ENCODE measurements around the gene PRTFDC1.

The PRTFDC1 gene

GRCh38 chr10:24950439-24950838, 2.0 kb downstream of the PRTFDC1 start:
- no peak overlapping the region for H3K4me3 ChIP-seq (ENCODE audit: low read length)
- no peaks in the 10 kb centered on the region for H4K20me1 ChIP-seq (ENCODE audit: insufficient read depth, low read length)
- H3K4me2 ChIP-seq (ENCODE audit: low read depth, low read length): no peak overlapping the region
- no peaks in the 10 kb centered on the region for H3K9me3 ChIP-seq (replicated peaks; ENCODE audit: insufficient read depth, low read length)
- no peaks in the 10 kb centered on the region for H3F3A ChIP-seq (ENCODE audit: insufficient read depth, low read length)
- H3K9me2 ChIP-seq (replicated peaks; ENCODE audit: insufficient read depth, low read length): no peaks in the 10 kb centered on the region
- no peaks in the 10 kb centered on the region for H3K36me3 ChIP-seq (replicated peaks; ENCODE audit: insufficient read depth, low read length)
- DNase-seq: no peak
- no peaks in the 10 kb centered on the region for H3K27me3 ChIP-seq (replicated peaks; ENCODE audit: insufficient read depth, low read length)
- no peaks in the 10 kb centered on the region for H3K79me2 ChIP-seq (ENCODE audit: low read length)
- no peak overlapping the region for H2AFZ ChIP-seq (ENCODE audit: low read length)
- H3K4me1 ChIP-seq (ENCODE audit: low read length): no peaks in the 10 kb centered on the region
- H3K27ac ChIP-seq (ENCODE audit: low read length): no peak overlapping the region
- TF ChIP-seq CTCF (IDR thresholded peaks at IDR 0.05; ENCODE audit: low read length): no peak
- no peak for TF ChIP-seq EZH2phosphoT487 (IDR thresholded peaks at IDR 0.05; ENCODE audit: low read length)
- TF ChIP-seq EZH2 (optimal IDR thresholded peaks at IDR 0.05; ENCODE audit: low read depth, low read length): no peak
- no peak overlapping the region for H3K9ac ChIP-seq (ENCODE audit: low read length)

GRCh38 chr10:24949616-24950015, 2.8 kb downstream of the PRTFDC1 start:
- H3F3A ChIP-seq (ENCODE audit: insufficient read depth, low read length): no peaks in the 10 kb centered on the region
- H3K4me3 ChIP-seq (ENCODE audit: low read length): no peak overlapping the region
- no peak overlapping the region for H3K4me2 ChIP-seq (ENCODE audit: low read depth, low read length)
- no peaks in the 10 kb centered on the region for H3K79me2 ChIP-seq (ENCODE audit: low read length)
- H3K27ac ChIP-seq (ENCODE audit: low read length): no peak overlapping the region
- H3K9me2 ChIP-seq (replicated peaks; ENCODE audit: insufficient read depth, low read length): no peaks in the 10 kb centered on the region
- no peak overlapping the region for H2AFZ ChIP-seq (ENCODE audit: low read length)
- TF ChIP-seq EZH2phosphoT487 (IDR thresholded peaks at IDR 0.05; ENCODE audit: low read length): no peak
- no peak for TF ChIP-seq CTCF (IDR thresholded peaks at IDR 0.05; ENCODE audit: low read length)
- no peak for TF ChIP-seq EZH2 (optimal IDR thresholded peaks at IDR 0.05; ENCODE audit: low read depth, low read length)
- H4K20me1 ChIP-seq (ENCODE audit: insufficient read depth, low read length): no peaks in the 10 kb centered on the region
- H3K27me3 ChIP-seq (replicated peaks; ENCODE audit: insufficient read depth, low read length): no peaks in the 10 kb centered on the region
- H3K4me1 ChIP-seq (ENCODE audit: low read length): no peaks in the 10 kb centered on the region
- H3K9ac ChIP-seq (ENCODE audit: low read length): no peak overlapping the region
- no peaks in the 10 kb centered on the region for H3K36me3 ChIP-seq (replicated peaks; ENCODE audit: insufficient read depth, low read length)
- no peaks in the 10 kb centered on the region for H3K9me3 ChIP-seq (replicated peaks; ENCODE audit: insufficient read depth, low read length)
- DNase-seq: no peak

GRCh38 chr10:24947304-24948097, 4.9 kb downstream of the PRTFDC1 start:
- Histone ChIP-seq H3K9ac (ENCODE audit: low read length) (no peak overlapping the region), H4K20me1 (ENCODE audit: insufficient read depth, low read length) (no peaks in the 10 kb centered on the region), H3K36me3 (replicated peaks; ENCODE audit: insufficient read depth, low read length) (no peaks in the 10 kb centered on the region), H3K79me2 (ENCODE audit: low read length) (no peaks in the 10 kb centered on the region), H3F3A (ENCODE audit: insufficient read depth, low read length) (no peaks in the 10 kb centered on the region), H3K4me2 (ENCODE audit: low read depth, low read length) (no peak overlapping the region), H3K27me3 (replicated peaks; ENCODE audit: insufficient read depth, low read length) (no peaks in the 10 kb centered on the region), H3K9me3 (replicated peaks; ENCODE audit: insufficient read depth, low read length) (no peaks in the 10 kb centered on the region), H3K4me3 (ENCODE audit: low read length) (no peak overlapping the region), H3K9me2 (replicated peaks; ENCODE audit: insufficient read depth, low read length) (no peaks in the 10 kb centered on the region), H2AFZ (ENCODE audit: low read length) (no peak overlapping the region), H3K4me1 (ENCODE audit: low read length) (no peaks in the 10 kb centered on the region), H3K27ac (ENCODE audit: low read length) (no peak overlapping the region)
- DNase-seq: no peak
- TF ChIP-seq EZH2phosphoT487 (IDR thresholded peaks at IDR 0.05; ENCODE audit: low read length) (no peak), CTCF (IDR thresholded peaks at IDR 0.05; ENCODE audit: low read length) (no peak), EZH2 (optimal IDR thresholded peaks at IDR 0.05; ENCODE audit: low read depth, low read length) (no peak)
